Mesodermal cell (in vitro differentiated cells): ENCODE measurements around the gene PXMP4.
A peak's percentile ranks its signal among the peaks of the same experiment; 100 is the strongest.

ENCODE experiments used
- H3K27ac ChIP-seq: 2 replicates; pipeline ENCODE4 v1.7.0; 2013; ENCODE audit warnings: mild to moderate bottlenecking, low read depth, low read length, moderate library complexity; ENCODE audit not compliant: severe bottlenecking
- H3K36me3 ChIP-seq: 2 replicates; pipeline ENCODE4 v1.7.1; 2013; ENCODE audit warnings: mild to moderate bottlenecking, low read length, moderate library complexity; ENCODE audit not compliant: control insufficient read depth, insufficient read depth
- H3K4me1 ChIP-seq: one replicate; pipeline ENCODE4 v1.7.1; 2013; ENCODE audit warnings: mild to moderate bottlenecking, low read length; ENCODE audit not compliant: insufficient read depth, control insufficient read depth, poor library complexity, severe bottlenecking
- H3K4me3 ChIP-seq: 2 replicates; pipeline ENCODE4 v1.7.0; 2013; ENCODE audit warnings: low read length, control low read depth, mild to moderate bottlenecking; ENCODE audit not compliant: insufficient read depth, poor library complexity, severe bottlenecking; ENCODE audit errors: extremely low read depth
- H3K9me3 ChIP-seq: 2 replicates; pipeline ENCODE4 v1.7.1; 2013; ENCODE audit warnings: mild to moderate bottlenecking, low read length, moderate library complexity; ENCODE audit not compliant: control insufficient read depth
- WGBS, 2 experiments: methylation state at CpG; one replicate each; pipeline ENCODE4 v1.1.5; 2013; ENCODE audit warnings: missing lambda C conversion rate in 2 of 2; ENCODE audit not compliant: insufficient coverage in 2 of 2; 5-methylcytosine and 5-hydroxymethylcytosine counted together

PXMP4 gene

GRCh38 chr20:33732166-33732970, 12.3 kb upstream of the PXMP4 start:
- Histone ChIP-seq H3K36me3 (no peaks in the 10 kb centered on the region), H3K9me3 (peaks cover 18% of the 10 kb centered on the region), H3K4me1 (peaks cover 9% of the 10 kb centered on the region), H3K27ac (peak overlapping the region; percentile 79), H3K4me3 (peak overlapping the region; percentile 44)
- 7 to 8% methylated on average over 51 to 67 of the region's 68 CpGs for WGBS, 2 experiments

GRCh38 chr20:33731693-33732165, 11.6 kb upstream of the PXMP4 start, which contains the start of gene ZNF341:
TSS of gene ZNF341 (plus strand) at chr20:33731996. CDS start at chr20:33732022, 26 bp downstream.
- peaks cover 9% of the 10 kb centered on the region for H3K4me1 ChIP-seq
- H3K4me3 ChIP-seq: peak within 1 kb of the TSS; percentile 44
- no peaks in the 10 kb centered on the region for H3K36me3 ChIP-seq
- H3K9me3 ChIP-seq: peaks cover 14% of the 10 kb centered on the region
- 6 to 7% methylated on average over 35 to 53 of the region's 57 CpGs for WGBS, 2 experiments
- peak within 1 kb of the TSS; percentile 79 for H3K27ac ChIP-seq

GRCh38 chr20:33730946-33731692, 11.0 kb upstream of the PXMP4 start:
- Histone ChIP-seq H3K4me1 (peaks cover 9% of the 10 kb centered on the region), H3K36me3 (no peaks in the 10 kb centered on the region), H3K27ac (peak overlapping the region; percentile 79), H3K4me3 (peak overlapping the region; percentile 31), H3K9me3 (peaks cover 8% of the 10 kb centered on the region)
- 85 to 95% methylated on average over 9 to 17 of the region's 18 CpGs for WGBS, 2 experiments

- Histone ChIP-seq H3K4me1 (peaks cover 7% of the 10 kb centered on the region), H3K9me3 (no peaks in the 10 kb centered on the region), H3K27ac (no peak overlapping the region), H3K36me3 (no peaks in the 10 kb centered on the region), H3K4me3 (no peak overlapping the region)
- WGBS, 2 experiments: 80 to 86% methylated on average over 3 of the region's 4 CpGs
Observed at GRCh38 chr20:33729101-33729500, 9.0 kb upstream of the PXMP4 start.

DNA sequence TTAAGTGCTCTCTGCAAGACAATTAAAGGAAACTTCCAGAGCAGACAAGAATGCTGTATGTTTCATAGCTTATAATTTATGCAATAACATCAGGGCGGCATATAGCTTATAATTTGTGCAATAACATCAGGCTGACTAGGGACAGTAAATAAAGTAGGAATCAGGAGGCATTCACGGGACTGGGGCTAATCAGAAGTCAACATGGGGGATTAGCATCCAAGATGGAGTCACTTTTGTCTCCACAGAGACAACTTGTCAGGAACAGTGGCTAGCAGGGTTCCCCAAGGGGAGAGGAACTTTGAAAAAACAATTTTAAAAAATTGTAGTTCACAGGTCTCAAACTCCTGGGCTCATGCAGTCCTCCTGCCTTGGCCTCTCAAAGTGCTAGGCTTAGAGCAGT, 8.4 kb upstream of the PXMP4 start:
- WGBS, 2 experiments: 80 to 94% methylated on average over 1 to 2 of the region's 2 CpGs
- peaks cover 5% of the 10 kb centered on the region for H3K4me1 ChIP-seq
- H3K9me3 ChIP-seq: no peaks in the 10 kb centered on the region
- H3K27ac ChIP-seq: no peak overlapping the region
- no peaks in the 10 kb centered on the region for H3K36me3 ChIP-seq
- H3K4me3 ChIP-seq: no peak overlapping the region

DNA sequence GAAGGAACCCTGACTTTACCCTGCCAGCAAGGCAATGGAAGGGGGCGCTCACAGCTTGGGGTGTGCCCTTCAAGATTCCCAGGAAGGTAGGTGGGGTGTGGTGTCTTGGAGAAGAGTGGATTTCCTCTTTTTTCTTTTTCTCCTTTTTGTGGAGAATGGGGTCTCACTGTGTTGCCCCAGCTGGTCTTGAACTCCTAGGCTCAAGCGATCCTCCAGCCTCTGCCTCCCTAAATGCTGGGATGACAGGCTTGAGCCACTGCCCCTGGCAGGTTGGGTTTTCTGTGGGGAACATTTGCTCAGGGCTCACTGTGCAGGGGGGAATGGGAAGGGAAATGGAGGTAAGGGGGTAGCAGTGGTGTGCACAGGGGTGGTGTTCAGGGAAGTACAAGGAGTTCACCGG, 7.7 kb upstream of the PXMP4 start:
- Histone ChIP-seq H3K9me3 (no peaks in the 10 kb centered on the region), H3K4me3 (no peak overlapping the region), H3K4me1 (peaks cover 1% of the 10 kb centered on the region), H3K27ac (no peak overlapping the region), H3K36me3 (no peaks in the 10 kb centered on the region)
- 96 to 97% methylated on average over 2 to 3 of the region's 3 CpGs for WGBS, 2 experiments

DNA sequence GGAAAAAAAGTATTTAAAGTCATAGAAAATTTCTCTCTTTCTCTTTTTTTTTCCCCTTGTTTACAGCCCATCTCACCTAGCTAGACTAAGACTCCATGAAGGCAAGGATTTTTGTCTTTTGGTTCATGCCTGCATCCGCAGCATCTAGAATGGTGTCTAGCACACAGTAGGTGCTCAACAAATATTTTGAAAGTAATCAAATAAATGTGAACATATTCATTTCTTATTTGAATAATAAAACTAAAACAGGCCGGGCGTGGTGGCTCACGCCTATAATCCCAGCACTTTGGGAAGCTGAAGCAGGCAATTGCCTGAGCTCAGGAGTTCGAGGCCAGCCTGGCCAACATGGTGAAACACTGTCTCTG, 7.0 kb upstream of the PXMP4 start:
- no peak overlapping the region for H3K4me3 ChIP-seq
- H3K9me3 ChIP-seq: no peaks in the 10 kb centered on the region
- H3K27ac ChIP-seq: no peak overlapping the region
- no peaks in the 10 kb centered on the region for H3K36me3 ChIP-seq
- no peaks in the 10 kb centered on the region for H3K4me1 ChIP-seq
- 93 to 98% methylated on average over 4 of the region's 5 CpGs for WGBS, 2 experiments

GRCh38 chr20:33725607-33726264, 5.6 kb upstream of the PXMP4 start:
- H3K36me3 ChIP-seq: no peaks in the 10 kb centered on the region
- H3K27ac ChIP-seq: no peak overlapping the region
- H3K4me3 ChIP-seq: no peak overlapping the region
- WGBS, 2 experiments: 84 to 92% methylated on average over 3 to 4 of the region's 7 CpGs
- H3K9me3 ChIP-seq: no peaks in the 10 kb centered on the region
- no peaks in the 10 kb centered on the region for H3K4me1 ChIP-seq

GRCh38 chr20:33724439-33725094, 4.5 kb upstream of the PXMP4 start:
- Histone ChIP-seq H3K27ac (no peak overlapping the region), H3K4me3 (no peak overlapping the region), H3K36me3 (no peaks in the 10 kb centered on the region), H3K9me3 (no peaks in the 10 kb centered on the region), H3K4me1 (no peaks in the 10 kb centered on the region)
- WGBS, 2 experiments: 91 to 95% methylated on average over 8 to 10 of the region's 14 CpGs

DNA sequence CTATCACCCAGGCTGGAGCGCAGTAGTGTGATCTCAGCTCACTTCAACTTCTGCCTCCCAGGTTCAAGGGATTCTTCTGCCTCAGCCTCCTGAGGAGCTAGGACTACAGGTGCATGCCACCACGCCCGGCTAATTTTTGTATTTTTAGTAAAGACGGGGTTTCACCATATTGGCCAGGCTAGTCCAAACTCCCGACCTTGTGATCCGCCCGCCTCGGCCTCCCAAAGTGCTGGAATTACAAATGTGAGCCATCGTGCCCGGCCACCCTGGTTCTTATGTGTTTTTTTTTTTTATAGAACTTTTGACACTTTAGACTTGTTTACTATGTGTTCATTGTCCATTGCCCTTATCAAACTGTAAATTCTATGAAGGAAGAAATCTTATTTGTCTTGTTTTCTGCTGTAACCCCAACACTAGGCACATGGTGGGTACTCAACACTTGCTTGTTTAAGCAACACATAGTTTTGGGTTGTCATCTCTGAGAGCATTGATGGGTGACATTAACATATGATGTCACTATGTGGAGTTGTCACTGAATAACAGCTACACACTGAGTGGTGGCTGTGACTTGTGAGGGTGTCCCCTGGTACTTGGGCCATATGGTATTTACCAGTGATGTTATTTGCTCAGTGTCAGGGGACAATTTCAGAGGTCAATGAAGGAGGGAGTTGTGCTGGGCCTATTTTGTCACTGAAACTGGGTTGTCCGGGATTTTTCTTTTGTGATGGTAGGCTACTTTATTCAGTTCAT, 1.5 kb upstream of the PXMP4 start:
- Histone ChIP-seq H3K9me3 (no peaks in the 10 kb centered on the region), H3K36me3 (no peaks in the 10 kb centered on the region), H3K4me3 (no peak overlapping the region), H3K27ac (no peak overlapping the region), H3K4me1 (no peaks in the 10 kb centered on the region)
- 94 to 100% methylated on average over 6 to 10 of the region's 11 CpGs for WGBS, 2 experiments
